ENCODE data around the gene SMIM14. TPM values are rescaled to one million over a fixed set of nuclear protein-coding genes. Genes with fewer than 3 reads are reported as not detected.
"Not testable (repeated sequence)": the region's sequence is repeated elsewhere in the genome, so short reads cannot be mapped to it uniquely, and the experiment has no call there.

Gene SMIM14
- total and polyA plus RNA-seq, 3 donors from 2014 or later, result 20.4 to 73.8 (median 32.0) TPM

- intact Hi-C loops (cut with DNase I; ENCODE audit: low total_unique reads), result no loop called here
- no peak overlapping the region for H3K27ac ChIP-seq
- H3K27me3 ChIP-seq, result no peaks in the 10 kb centered on the region
- TF ChIP-seq POLR2A (IDR thresholded peaks at IDR 0.05), result no peak
- TF ChIP-seq CTCF (IDR thresholded peaks at IDR 0.05), result no peak
- no peak for DNase-seq
- peaks cover 24% of the 10 kb centered on the region for H3K4me1 ChIP-seq
- H3K36me3 ChIP-seq (ENCODE audit: low read depth, missing control alignments), result no peaks in the 10 kb centered on the region
- no peaks in the 10 kb centered on the region for H3K9me3 ChIP-seq
- H3K4me3 ChIP-seq, result no peak overlapping the region
- 55 to 61% methylated on average over 2 of the region's 2 CpGs for WGBS, 2 donors
These were observed 12.4 kb downstream of the SMIM14 start for GRCh38 chr4:39626261-39626660.

DNA sequence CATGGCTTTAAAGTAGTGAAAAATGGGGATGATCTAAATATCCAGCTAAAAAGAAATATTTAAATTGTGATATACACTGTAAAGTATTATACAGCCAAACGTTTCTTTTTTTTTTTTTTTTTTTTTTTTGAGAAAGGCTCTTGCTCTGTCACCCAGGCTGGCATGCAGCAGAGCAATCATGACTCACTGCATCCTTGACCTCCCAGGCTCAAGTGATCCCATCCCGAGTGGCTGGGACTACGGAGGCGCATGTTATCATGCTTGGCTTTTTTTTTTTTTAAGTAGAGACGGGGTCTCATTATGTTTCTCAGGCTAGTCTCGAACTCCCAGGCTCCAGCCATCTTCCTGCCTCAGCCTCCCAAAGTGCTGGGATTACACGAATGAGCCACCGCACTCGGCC lies 17.1 kb downstream of the SMIM14 start:
- H3K9me3 ChIP-seq, result no peaks in the 10 kb centered on the region
- no peaks in the 10 kb centered on the region for H3K36me3 ChIP-seq (ENCODE audit: low read depth, missing control alignments)
- no peak overlapping the region for H3K4me3 ChIP-seq
- no peaks in the 10 kb centered on the region for H3K27me3 ChIP-seq
- no peak for TF ChIP-seq CTCF (IDR thresholded peaks at IDR 0.05)
- no peak for TF ChIP-seq POLR2A (IDR thresholded peaks at IDR 0.05)
- DNase-seq, result peak; percentile 60
- intact Hi-C loops (cut with DNase I; ENCODE audit: low total_unique reads), result no loop called here
- WGBS, 2 donors, result 40 to 44% methylated on average over 9 of the region's 9 CpGs
- H3K27ac ChIP-seq, result peak overlapping the region; percentile 59 to 74
- H3K4me1 ChIP-seq, result peaks cover 40% of the 10 kb centered on the region

GRCh38 chr4:39620551-39621313 lies 17.9 kb downstream of the SMIM14 start:
- WGBS, 2 donors, result 57 to 60% methylated on average over 4 of the region's 4 CpGs
- Histone ChIP-seq H3K4me3 (no peak overlapping the region), H3K27ac (peak overlapping the region; percentile 44 to 62), H3K36me3 (ENCODE audit: low read depth, missing control alignments) (no peaks in the 10 kb centered on the region), H3K9me3 (no peaks in the 10 kb centered on the region), H3K4me1 (peaks cover 40% of the 10 kb centered on the region), H3K27me3 (no peaks in the 10 kb centered on the region)
- DNase-seq, result no peak
- intact Hi-C loops (cut with DNase I; ENCODE audit: low total_unique reads), result no loop called here
- TF ChIP-seq CTCF (IDR thresholded peaks at IDR 0.05) (no peak), POLR2A (IDR thresholded peaks at IDR 0.05) (no peak)

GRCh38 chr4:39617534-39617933 lies 21.1 kb downstream of the SMIM14 start:
- no peaks in the 10 kb centered on the region for H3K36me3 ChIP-seq (ENCODE audit: low read depth, missing control alignments)
- TF ChIP-seq CTCF (IDR thresholded peaks at IDR 0.05), result no peak
- TF ChIP-seq POLR2A (IDR thresholded peaks at IDR 0.05), result no peak
- no peaks in the 10 kb centered on the region for H3K27me3 ChIP-seq
- H3K27ac ChIP-seq, result peak overlapping the region in 1 of 2 donors; percentile 7
- intact Hi-C loops (cut with DNase I; ENCODE audit: low total_unique reads), result no loop called here
- H3K4me3 ChIP-seq, result no peak overlapping the region
- H3K9me3 ChIP-seq, result no peaks in the 10 kb centered on the region
- H3K4me1 ChIP-seq, result peaks cover 34% of the 10 kb centered on the region
- 66 to 76% methylated on average over 2 of the region's 2 CpGs for WGBS, 2 donors
- no peak for DNase-seq

DNA sequence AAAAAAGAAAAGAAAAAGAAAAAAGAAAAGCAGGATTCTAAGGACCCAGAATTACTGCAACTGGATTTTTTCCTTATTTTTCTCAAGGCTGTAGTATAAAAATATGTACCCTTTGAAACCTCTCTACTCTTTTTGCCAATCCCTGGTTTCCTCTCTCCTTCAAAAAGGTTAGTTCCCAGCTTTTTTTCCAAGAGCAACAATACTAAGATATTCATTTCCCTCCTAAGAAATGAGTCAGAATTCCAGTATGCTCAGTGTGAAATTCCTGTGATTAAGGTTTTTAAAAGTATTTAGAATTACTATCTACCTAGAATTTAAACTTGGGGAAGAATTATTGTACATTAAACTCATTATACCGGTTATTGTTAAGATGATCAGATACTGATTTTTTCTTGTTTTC lies 22.0 kb downstream of the SMIM14 start:
- no peak for DNase-seq
- Histone ChIP-seq H3K9me3 (no peaks in the 10 kb centered on the region), H3K27me3 (no peaks in the 10 kb centered on the region), H3K36me3 (ENCODE audit: low read depth, missing control alignments) (no peaks in the 10 kb centered on the region), H3K27ac (peak overlapping the region in 1 of 2 donors; percentile 64), H3K4me1 (peaks cover 28% of the 10 kb centered on the region), H3K4me3 (no peak overlapping the region)
- no peak for TF ChIP-seq CTCF (IDR thresholded peaks at IDR 0.05)
- TF ChIP-seq POLR2A (IDR thresholded peaks at IDR 0.05), result no peak
- intact Hi-C loops (cut with DNase I; ENCODE audit: low total_unique reads), result no loop called here
- 69 to 70% methylated on average over 1 of the region's 1 CpG for WGBS, 2 donors

- H3K9me3 ChIP-seq; H3K4me3 ChIP-seq; H3K36me3 ChIP-seq (ENCODE audit: low read depth, missing control alignments); H3K27me3 ChIP-seq; DNase-seq; intact Hi-C loops (cut with DNase I; ENCODE audit: low total_unique reads): not testable (repeated sequence)
- peak overlapping the region in 1 of 2 donors; percentile 64 for H3K27ac ChIP-seq
- H3K4me1 ChIP-seq, result peaks cover 23% of the 10 kb centered on the region
- 84 to 90% methylated on average over 6 of the region's 6 CpGs for WGBS, 2 donors
These were observed 22.6 kb downstream of the SMIM14 start for GRCh38 chr4:39616112-39616511.
